A172 (cell line): Measurements from ENCODE around the gene TACR1. TPM values are rescaled to one million over a fixed set of nuclear protein-coding genes. Genes with fewer than 3 reads are reported as not detected.

ENCODE experiments used
- DNase-seq: peaks from one replicate; pipeline ENCODE4 v3.0.0-alpha.2; 2015; ENCODE audit warnings: low spot score
- total RNA-seq: library from RNA; depleted of rRNA; stranded (reverse); fragments of >200 nt; shearing (Covaris generic); gene quantifications from 2 replicates; pipeline ENCODE4 v1.2.3, GENCODE V29; 2014

The TACR1 gene
- total RNA-seq, 1 experiment from 2014 or later: not detected

DNA sequence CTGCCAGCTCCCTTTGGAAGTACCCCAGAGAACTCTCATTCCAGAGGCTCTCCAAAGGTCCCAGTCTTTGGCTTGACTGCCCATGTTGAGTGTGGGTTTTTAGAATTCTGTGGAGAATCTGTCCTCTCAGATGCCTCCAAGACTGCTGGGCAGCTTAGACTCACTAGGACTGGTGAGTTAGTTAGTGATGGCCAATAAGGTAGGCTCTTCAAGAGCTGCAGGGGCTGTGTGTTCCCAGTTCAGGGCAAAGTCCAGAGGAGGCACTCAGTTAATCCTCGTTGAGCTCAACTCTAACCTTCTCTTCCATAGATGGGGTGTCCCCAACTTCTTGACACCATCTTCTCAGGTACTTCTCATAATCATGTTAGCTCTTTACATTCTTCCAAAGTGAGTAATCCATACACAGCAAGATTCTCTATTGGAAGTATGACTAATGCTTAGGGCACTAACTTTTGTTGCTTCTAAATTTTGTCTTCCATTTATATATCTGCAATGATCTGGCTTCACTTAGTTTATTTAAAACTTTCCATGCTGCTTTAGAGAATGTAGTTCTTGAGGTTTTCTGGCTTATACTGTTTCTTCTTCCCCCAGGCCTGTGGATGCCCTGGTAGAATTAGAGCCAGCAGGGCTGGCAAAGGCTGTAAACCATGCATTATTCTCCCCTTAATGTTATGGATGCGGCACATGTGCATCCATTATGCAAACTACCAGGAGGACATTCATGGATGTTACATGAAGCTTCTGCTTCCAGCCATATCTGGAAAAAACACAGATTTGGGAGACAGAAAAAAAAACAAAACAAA, 151.9 kb downstream of the TACR1 start:
- DNase-seq: peak; percentile 54

DNA sequence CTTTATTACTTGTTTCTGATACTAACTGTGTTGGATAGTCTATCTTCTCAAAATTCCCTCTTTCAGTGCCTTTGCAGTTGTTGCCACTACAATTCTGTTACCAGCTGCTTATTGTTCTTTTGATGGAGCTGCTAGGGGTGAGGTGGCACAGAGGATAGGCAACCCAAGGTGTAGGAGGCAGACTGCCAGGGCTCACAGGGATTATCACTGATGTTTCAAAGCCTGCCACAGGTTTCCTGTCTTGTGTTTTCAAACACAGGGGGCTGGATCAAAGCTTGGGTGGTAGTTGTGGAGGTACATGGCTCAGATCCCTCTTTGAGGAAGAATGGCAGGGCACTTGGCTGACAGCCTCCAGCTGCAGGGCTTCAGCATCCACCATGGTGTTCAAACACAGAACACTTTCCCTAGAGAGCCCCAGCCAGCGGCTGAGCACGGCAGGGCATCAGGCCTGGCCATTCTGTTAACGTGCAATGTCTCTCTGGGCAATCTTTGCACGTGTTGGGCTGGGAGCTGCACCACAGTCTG, 153.7 kb downstream of the TACR1 start:
- DNase-seq: no peak

DNA sequence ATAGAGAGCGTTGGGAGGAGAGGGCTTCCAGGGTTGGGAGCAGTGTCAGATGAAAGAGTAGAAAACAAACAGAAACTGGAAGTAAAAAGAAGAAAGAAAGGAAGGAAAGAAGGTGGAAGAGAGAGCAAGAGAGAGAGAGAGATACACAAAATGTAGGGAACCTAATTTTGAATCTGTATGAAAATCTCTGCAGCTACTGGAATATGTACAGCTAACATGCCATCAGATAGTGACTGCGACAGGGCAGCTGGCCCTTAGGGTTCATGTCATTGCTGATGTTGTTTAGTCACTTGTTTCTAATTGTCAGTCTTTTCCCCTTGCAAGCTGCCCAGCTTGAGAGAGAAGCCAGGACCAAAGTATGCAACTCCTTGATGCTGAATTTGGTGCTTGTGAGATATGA, 155.0 kb downstream of the TACR1 start:
- DNase-seq: no peak

DNA sequence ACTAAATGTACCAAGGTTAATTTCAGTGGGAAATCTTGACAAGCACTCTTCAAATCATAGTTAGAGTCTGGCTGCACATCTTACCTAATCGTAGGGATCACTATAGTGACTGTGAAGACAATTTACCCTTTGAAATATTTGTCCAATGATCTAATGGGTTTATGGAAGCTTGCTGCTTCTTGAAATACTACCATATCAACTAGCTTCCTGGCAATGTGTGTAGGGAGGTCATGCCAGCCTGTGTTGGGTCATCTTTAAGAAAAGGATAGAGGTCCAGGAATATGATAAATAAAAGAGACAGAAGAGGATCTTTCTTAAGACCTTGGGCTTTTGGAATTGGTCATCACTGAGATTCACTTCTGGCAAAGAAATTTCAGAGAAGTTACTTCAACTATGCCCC, 156.5 kb downstream of the TACR1 start:
- DNase-seq: no peak

DNA sequence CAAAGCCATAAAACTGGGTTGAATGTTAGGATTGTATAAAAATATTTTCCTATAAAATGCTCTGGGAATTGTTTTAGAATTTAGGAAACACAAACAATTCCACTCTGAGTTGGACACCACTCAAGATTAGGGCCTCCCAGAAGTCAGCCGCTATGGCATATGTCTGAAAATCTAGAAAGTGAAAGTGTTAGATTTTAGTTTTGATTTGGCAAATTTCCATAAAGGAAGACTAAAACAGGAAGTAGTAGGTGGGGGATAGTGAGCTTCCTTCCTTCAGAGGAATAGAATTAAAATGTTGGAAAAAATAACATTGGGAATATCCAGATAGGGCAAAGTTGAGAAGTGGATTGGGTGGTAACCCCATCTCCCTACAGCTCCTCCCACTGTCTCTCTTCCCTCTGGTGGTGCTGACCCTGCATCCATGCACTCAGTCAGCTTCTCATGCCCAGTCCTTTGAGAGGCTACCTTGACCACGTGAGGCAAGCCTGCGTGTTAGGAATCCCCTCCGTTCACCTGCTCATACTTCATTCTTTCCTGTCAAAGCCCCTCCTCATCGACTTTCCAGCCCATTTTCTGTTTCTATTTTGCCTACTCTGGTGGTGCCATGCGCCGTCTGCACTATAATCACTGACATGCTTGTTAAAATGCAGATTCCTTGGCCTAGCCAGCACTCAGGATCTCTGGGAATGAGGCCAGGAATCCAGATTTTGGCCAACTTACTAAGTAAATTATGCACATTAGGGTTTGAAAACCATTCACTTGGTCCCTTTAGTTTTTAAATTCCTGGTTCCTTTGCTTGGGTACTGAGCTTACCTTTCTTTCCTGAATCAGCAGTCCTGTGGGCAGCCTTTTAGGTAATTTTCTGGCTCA, 157.4 kb downstream of the TACR1 start:
- no peak for DNase-seq

DNA sequence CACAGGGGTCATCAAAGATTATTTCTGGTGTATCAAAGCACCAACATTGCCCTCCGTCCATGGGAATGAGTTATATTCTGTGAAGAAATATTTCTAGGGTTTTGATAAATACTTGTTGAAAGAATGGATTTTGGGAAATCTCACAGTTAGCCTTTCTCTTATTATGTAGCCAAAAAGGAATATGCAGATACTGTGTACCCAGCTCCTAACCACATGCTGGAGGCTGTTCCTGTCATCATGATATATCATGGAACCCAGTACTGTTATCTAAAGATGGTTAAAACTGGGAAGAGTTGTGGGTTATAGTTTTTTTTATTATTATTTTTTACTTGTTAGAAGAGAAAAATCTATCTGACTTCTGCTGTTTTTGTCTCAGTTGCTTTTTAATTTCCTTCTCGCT, 158.1 kb downstream of the TACR1 start:
- no peak for DNase-seq

DNA sequence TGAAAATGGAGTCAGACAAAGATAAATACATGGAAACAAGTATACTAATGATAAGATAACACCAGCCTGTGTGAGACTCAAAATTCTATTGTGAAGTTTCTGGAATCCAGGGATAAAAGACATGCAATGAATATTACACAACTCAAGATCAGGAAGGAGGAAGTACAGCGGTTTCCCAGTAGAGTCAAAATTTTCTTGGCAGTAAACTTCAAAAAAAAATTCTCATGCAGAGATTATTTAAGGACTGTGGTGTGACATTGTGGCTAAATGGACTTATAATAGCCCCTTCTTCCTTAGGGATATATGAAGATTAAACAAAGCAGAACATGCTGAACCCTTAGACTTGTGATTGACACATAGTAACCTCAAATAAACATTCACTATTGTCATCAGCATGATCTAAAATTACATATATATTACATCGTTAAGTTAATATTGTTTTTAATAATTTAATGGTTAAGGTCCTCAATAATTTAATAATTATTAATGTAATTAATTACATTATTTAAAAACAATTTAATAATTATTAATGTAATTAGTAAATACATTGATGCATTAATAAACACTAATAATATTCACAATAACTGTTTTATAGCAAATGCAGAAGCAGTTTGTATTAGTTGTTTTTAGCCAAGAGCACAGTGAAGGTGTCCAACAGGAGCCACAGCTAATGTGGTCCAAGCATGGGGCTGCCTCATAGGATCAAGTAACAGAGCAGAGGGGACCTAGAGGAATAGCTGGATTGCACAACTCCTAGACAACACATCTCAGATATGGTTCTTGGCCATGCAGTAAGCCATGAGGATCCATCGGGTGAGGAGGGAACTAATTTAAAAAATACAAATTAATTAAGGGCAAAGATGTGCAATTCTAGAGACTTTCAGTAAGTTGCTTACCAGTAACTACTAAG, 163.6 kb downstream of the TACR1 start:
- no peak for DNase-seq

DNA sequence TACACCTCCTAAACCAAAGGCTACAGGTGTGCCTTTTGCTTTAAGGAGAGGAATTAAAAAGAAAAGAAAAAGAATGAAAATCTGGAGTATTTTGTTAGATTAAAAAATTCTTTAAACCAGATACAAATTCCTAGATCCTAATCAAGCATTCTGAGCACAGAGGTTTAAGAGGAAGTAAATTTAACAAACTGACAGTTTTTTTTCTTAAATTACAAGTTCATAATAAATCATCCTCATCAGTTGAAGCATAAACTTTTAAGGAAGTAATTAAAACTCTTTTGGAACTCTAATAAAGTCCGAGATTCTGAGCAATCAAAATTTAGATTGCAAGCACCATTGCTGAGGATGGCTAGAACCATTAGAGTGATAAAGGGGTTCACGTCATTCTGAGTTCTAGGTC, 165.8 kb downstream of the TACR1 start:
- DNase-seq: no peak

DNA sequence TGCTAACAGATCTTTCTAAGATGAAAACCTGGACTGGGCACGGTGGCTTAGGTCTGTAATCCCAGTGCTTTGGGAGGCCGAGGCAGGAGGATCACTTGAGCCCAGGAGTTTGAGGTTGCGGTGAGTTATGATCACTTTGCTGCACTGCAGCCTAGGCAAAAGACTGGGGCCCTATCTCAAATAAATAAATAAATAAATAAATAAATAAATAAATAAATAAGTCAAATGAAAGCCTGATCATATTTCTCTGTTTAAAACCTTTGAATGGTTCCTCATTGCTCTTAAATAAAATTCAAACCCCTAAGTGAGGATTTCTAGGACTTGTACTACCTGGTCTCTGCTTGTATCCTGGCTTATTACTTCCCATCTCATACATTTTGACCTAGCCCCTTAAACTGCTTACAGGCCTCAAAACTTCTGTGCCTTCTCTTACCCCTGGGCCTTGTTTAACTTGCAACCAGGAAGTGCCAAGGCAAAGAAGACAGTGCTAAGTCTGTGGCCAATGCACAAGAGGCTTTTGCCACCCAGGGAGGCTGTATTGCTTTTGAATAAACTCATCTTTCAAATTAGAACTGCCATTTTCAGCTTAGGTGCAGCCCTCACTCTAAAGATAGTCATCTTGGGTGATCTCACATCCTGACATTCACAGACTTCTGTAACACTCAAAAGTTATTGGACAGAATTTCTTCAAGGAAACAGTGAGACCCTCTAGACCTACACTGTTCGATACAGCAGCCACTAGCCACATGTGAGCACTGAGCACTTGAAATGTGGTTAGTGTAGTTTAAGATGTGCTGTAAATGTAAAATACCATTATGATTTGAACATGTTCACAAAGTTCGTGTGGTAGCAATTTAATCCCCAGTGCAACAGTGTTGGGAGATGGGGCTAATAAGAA, 167.2 kb downstream of the TACR1 start:
- no peak for DNase-seq

DNA sequence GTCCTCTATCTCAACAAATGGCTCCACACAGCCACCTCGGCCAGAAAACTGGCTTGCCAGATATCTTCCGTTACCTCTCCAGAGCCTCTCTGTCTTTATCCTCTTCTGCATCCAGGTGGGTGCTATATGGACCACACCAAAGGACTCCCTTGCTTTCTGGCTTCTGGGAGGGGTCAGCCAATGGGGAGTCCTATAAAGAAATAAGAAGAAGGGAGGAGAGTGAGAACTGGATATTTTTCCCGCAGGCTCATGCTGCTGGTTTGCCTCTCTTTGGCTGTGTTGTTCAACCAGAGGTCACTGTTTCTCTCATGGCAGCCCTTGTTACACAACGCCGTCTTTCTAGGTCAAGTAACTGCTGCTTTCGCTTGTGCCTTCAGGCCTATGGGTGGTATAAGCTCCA, 168.1 kb downstream of the TACR1 start:
- DNase-seq: no peak

DNA sequence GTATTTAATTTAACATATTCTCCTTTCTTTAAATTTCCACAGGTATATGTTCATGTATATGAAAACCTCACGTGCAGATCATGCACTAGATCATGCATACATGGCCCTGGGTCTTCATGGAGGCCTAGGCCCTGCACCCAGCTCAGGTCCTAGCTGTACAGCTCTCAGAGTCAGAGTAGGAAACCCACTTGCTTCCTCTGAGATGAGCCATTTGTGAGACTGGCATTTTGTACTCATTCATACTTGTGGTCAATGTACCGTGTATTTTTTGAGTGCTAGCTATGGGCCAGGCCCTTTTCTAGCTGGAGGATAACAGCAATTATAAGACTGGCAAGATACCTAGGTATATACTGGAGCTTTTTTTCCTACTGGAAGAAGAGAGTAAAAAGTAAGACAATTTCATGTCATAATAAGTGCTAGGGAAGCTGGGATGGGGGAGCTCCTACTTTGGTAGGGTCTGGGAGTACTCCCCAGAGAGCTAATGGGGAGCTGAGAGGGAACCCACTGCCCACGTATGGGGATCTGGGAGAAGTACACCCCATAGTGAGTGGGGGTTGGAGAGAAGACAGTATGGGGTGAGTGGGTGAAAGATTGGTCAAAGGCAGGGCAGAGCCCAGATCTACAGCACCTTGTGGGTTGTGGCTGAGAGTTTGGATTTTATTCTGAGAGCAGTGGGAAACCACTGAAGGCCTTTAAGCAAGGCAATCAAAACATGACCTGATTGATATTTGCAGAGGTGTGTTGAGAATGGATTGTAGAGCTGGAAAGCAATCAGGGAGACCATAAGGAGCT, 168.9 kb downstream of the TACR1 start:
- no peak for DNase-seq

DNA sequence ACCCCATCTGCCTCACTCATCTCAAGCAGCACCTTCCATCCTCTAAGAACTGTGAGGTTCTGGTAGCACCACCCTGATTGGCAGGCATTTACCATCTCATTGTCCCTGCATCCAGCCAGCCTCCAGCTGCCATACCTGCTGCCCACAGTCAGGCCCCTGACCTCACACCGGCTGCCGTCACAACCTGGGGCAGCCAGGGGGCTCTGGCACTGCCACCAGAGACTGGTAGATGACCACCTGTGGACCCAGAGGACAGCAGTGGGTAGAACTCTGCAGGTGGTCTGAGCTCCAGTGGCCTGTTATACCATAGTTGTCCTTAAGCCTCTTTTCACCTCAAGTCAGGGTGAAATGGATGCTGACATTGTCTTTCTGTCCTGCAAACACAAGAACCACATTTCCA, 171.4 kb downstream of the TACR1 start:
- no peak for DNase-seq

DNA sequence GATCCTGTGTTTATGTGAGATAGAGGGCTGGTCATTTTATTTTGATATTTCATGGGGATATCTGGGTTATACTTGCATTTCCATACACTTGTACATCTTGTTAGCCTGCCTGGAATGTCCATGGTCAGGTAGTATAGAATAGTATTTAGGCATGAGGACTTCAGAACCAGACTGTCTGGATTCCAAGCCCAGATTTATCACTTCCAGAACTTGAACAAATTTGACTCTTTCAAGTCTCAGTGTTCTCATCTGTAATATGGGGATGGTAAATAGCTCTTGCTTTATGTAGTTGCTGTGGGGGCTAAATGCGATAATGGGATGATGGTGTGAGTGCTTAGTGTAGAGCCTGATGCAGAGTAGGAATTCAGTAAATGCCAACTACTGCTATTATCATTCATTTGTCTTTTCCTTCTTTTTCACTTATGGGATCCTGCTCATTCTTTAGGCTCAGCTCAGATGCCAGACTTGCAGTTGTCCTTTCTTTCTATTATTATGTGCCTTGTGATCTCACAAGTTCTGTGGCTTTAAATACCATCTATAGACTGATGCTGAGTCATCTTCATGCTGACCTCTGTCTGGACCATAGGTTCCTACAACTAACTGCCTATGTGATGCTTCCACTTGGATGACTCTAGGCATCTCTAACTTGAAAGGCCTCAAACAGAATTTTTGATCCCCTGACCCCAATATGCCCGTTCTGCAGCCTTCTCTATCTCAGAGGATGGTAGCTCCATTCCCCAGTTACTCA, 173.5 kb downstream of the TACR1 start:
- no peak for DNase-seq

DNA sequence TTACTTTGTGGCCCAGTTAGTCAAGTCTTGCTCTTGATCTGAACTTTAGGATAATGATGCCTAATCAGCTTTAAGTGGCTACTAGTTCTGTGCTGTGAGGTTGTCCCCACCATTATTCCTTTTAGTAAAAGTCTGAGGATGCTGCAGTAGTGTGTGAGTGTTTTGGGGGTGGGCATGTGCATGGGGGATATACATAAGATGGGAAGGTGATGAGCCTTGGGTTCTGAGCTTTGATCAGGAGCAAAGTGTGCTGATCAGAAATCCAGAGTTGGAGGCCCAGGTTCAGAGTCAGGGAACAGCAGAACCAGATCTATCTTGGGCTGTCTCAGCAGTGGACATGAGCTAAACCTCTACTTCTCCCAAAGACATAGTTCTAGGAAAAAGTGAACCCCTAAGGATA, 174.1 kb downstream of the TACR1 start:
- DNase-seq: no peak

DNA sequence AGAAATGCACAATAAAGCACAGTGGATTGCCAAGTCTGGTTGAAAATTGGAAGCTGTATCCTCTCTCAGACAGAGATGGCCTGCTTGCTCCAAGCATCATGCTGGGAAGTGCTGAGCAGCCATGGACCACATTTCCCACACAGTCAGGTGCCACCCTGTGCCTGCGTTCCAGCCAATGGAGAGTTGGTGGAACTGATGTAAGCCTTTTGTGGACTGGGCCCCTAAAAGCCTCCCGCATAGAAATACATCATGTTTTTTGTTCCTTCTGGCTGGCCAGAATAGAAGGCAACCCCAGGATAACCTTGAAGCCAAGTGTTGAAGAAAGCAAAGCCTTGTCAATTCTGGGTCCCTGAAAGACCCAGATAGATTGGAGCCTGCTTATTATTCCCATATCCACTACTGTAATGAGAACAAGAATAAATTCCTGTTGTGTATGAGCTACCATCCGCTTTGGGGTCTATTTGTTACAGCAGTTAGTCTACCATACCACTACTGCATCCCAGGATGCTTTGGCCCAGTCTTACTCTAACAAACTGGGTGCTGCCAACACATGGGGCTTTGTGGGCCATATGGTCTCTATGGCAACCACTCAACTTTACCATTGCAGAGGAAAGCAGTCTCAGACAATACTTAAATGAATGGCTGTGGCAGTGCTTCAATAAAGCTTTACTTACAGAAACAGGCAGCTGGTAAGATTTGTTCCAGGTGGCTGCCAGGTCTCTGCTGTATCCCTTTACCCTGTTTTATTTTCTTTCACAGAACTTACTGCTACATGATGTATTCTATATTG, 175.5 kb downstream of the TACR1 start:
- no peak for DNase-seq

DNA sequence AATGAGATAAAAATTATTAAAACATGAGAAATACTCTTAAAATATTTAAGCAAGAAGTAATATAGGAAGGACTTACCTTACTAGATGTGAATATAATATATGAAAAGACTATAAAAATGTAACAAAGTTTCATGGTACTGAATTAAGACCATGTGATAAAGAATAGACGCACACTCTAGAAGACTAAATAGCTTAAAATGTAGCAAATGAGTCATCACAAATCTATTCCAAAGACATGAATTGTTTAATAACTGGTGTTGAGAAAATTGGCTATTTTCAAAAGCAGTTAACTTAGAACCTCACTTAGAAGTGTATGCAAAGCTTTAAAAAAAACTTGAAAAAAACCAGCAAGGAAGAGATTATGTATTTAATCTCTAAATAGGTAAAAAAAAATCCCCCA, 176.8 kb downstream of the TACR1 start:
- peak; percentile 19 for DNase-seq

DNA sequence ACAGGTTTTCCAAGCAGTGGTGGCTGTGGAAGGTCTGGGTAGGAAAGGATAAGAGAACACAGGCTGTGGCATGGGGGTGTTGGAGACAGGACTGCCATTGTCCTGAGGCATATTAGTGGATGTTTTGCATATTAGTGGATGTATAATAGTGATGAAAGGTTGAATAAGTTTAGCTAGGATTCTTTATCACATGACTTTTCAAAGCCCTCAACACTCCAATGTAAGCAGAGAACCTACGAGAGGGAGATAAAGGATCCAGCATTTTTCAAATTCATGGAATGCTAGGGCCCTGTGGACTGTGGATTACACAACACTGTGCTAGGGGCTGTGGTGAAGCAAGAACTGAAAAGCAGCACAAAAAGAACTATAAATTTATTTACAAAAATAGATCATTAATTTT, 177.6 kb downstream of the TACR1 start:
- no peak for DNase-seq

DNA sequence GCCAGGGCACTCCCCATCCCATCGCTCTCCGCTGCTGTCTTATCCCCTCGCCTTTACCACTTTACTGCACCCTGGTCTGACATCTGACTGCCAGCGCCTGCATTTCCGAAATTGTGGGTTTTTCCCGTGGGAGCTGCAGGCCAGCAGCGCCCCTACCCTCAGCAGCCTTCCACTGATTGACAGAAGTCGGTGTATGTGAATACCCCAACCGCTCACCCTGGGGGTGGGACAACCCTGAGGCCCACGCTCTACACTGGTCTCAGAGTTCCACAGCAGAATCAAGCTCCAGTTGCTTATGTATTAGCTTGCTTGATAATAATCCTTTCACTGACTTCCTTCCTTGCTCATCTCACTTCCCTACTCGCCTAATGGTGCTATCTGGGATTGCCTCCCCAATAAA, 178.8 kb downstream of the TACR1 start:
- no peak for DNase-seq
